Esophagus squamous epithelium (tissue), 5 donors: ENCODE results near the gene CX3CL1. TPM values are rescaled to one million over a fixed set of nuclear protein-coding genes. Genes with fewer than 3 reads are reported as not detected.

ENCODE experiments used
- DNase-seq: peaks from one replicate; lab custom pipeline; 2025; lab: John Stamatoyannopoulos, UW
- H3K27ac ChIP-seq, 4 donors: fragments of 200-600 bp; sonication (generic); one replicate each; pipeline ENCODE4 v1.5.1; 2016 to 2019; ENCODE audit warnings: mild to moderate bottlenecking in 1 of 4
- H3K27me3 ChIP-seq, 4 donors: fragments of 200-600 bp; sonication (generic); 1 replicate in 3 of 4; 2 replicates in 1 of 4; pipeline versions ENCODE4 v1.5.1 to v1.6.0; 2017 to 2021; ENCODE audit warnings: antibody characterized with exemption in 1 of 4
- H3K36me3 ChIP-seq, 3 donors: fragments of 200-600 bp; sonication (generic); one replicate each; pipeline ENCODE4 v1.5.1; 2016 to 2019
- H3K4me1 ChIP-seq, 3 donors: fragments of 200-600 bp; sonication (generic); one replicate each; pipeline ENCODE4 v1.5.1; 2017 to 2019
- H3K4me3 ChIP-seq, 4 donors: fragments of 200-600 bp; sonication (generic); 1 replicate in 3 of 4; 2 replicates in 1 of 4; pipeline ENCODE4 v1.5.1; 2016 to 2019; ENCODE audit warnings: mild to moderate bottlenecking in 2 of 4, moderate library complexity in 1 of 4
- H3K9me3 ChIP-seq, 3 donors: fragments of 200-600 bp; sonication (generic); one replicate each; pipeline ENCODE4 v1.5.1; 2016 to 2019
- CTCF ChIP-seq, 6 experiments: fragments of 450-650 bp in 4 of 6; fragments of 200-600 bp in 2 of 6; sonication (generic) in 2 of 6; IDR thresholded peaks; one replicate each; pipeline ENCODE4 v1.5.1; 2016 to 2019; ENCODE audit warnings: antibody characterized with exemption in 6 of 6, mild to moderate bottlenecking in 4 of 6, moderate library complexity in 4 of 6
- POLR2A ChIP-seq, 4 donors: fragments of 450-650 bp; IDR thresholded peaks; one replicate each; pipeline ENCODE4 v1.6.1; 2017; ENCODE audit warnings: antibody characterized with exemption in 4 of 4, mild to moderate bottlenecking in 4 of 4, moderate library complexity in 3 of 4
- WGBS, 2 donors: methylation state at CpG; one replicate each; pipeline ENCODE4 v1.1.5; 2018; 5-methylcytosine and 5-hydroxymethylcytosine counted together
- intact Hi-C: fragments of 100-400 bp; cut with DNase I; formaldehyde crosslinking; loops from one replicate; pipeline ENCODE4 v1.15.0; 2022
- total RNA-seq, 4 donors: library from RNA; depleted of rRNA; stranded (reverse); fragments of >200 nt; gene quantifications; one replicate each; pipeline ENCODE4 v1.1.0, GENCODE V29; 2016
- donor health status: DM: yes; HTN: yes; CAD: no.

Gene CX3CL1
- total RNA-seq, 4 donors from 2014 or later = 3.3 to 14.8 (median 7.4) TPM

DNA sequence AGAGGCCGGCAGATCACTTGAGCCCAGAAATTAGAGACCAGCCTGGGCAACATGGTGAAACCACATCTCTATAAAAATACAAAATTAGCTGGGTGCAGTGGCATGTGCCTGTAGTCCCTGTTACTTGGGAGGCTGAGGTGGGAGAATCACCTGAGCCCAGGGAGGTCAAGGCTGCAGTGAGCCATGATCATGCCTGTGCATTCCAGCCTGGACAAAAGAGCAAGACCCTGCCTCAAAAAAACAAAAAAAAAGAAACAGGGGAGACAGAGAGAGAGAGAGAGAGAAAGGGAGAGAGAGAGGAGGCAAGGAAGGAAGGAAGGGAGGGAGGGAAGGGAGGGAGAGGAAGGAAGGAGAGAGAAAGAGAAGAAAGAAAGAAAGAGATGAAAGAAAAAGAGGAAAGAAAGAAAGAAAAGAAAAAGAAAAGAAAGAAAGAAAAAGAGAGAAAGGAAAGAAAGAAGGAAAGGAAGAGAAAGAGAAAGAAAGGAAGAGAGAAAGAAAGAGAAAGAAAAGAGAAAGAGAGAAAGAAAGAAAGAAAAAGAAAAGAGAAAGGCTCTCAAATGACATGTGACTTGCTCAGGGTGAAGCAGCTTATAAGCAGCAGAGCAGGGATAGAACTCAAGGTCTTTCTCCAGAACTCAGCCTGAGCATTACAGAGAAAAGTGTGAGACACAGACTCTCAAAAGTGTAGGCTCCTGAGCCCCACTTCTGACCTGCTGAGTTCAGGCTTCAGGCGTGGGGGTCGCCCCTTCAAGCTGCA lies 15.5 kb downstream of the CX3CL1 start:
- Histone ChIP-seq H3K4me3 (no peak overlapping the region), H3K27me3 (no peaks in the 10 kb centered on the region), H3K9me3 (no peaks in the 10 kb centered on the region), H3K27ac (peak overlapping the region in 2 of 4 donors; percentile 12 to 43), H3K4me1 (peaks cover 8 to 94% (median 51%) of the 10 kb centered on the region in 3 donors), H3K36me3 (peaks cover 0 to 3% (median 0%) of the 10 kb centered on the region in 3 donors)
- TF ChIP-seq CTCF (IDR thresholded peaks at IDR 0.05) = no peak
- no peak for TF ChIP-seq POLR2A (IDR thresholded peaks at IDR 0.05)
- no peak for DNase-seq
- WGBS, 2 donors = 50 to 68% methylated on average over 3 of the region's 3 CpGs
- intact Hi-C loops = no loop called here

DNA sequence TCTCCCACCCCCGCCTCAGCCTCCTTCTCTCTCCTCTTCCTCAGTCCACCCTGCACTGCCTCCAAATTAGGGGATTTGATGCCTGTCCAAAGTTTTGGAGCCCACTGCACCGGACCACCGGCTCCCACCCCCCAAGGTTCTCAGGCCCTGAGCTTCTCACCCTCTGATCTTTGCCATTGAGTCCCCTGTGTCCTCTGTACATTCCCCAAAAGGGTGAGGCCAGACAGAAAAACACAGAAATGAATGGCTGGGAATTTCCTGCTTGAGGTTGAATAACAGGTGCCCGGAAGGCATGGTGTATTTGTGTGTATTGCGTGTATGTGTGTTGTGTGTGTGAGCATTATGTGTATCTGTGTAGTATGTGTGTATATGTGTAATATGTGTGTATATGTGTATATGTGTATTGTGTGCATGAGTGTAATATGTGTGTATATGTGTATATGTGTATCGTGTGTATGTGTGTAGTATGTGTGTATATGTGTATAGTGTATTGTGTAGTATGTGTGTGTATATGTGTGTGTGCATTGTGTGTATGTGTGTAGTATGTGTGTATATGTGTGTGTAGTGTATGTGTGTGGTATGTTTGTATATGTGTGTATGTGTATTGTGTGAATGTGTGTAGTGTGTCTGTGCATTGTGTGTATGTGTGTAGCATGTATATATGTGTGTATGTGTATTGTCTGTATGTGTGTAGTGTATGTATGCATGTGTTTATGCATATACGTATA lies 16.2 kb downstream of the CX3CL1 start:
- Histone ChIP-seq H3K9me3 (no peaks in the 10 kb centered on the region), H3K4me3 (no peak overlapping the region), H3K27me3 (no peaks in the 10 kb centered on the region), H3K36me3 (no peaks in the 10 kb centered on the region), H3K4me1 (peaks cover 8 to 94% (median 51%) of the 10 kb centered on the region in 3 donors), H3K27ac (peak overlapping the region in 2 of 4 donors; percentile 12 to 43)
- WGBS, 2 donors = 50 to 60% methylated on average over 6 to 7 of the region's 7 CpGs
- intact Hi-C loops = no loop called here
- no peak for DNase-seq
- TF ChIP-seq POLR2A (IDR thresholded peaks at IDR 0.05) (no peak), CTCF (IDR thresholded peaks at IDR 0.05) (no peak)

- 87 to 97% methylated on average over 2 to 3 of the region's 3 CpGs for WGBS, 2 donors
- intact Hi-C loops = no loop called here
- H3K9me3 ChIP-seq = no peaks in the 10 kb centered on the region
- H3K36me3 ChIP-seq = no peaks in the 10 kb centered on the region
- H3K4me1 ChIP-seq = peaks cover 6 to 94% (median 51%) of the 10 kb centered on the region in 3 donors
- no peak overlapping the region for H3K4me3 ChIP-seq
- no peaks in the 10 kb centered on the region for H3K27me3 ChIP-seq
- TF ChIP-seq POLR2A (IDR thresholded peaks at IDR 0.05) = no peak
- TF ChIP-seq CTCF (IDR thresholded peaks at IDR 0.05) = no peak
- no peak for DNase-seq
- H3K27ac ChIP-seq = peak overlapping the region in 1 of 4 donors; percentile 43
These were observed 16.8 kb downstream of the CX3CL1 start for GRCh38 chr16:57389087-57389468.

DNA sequence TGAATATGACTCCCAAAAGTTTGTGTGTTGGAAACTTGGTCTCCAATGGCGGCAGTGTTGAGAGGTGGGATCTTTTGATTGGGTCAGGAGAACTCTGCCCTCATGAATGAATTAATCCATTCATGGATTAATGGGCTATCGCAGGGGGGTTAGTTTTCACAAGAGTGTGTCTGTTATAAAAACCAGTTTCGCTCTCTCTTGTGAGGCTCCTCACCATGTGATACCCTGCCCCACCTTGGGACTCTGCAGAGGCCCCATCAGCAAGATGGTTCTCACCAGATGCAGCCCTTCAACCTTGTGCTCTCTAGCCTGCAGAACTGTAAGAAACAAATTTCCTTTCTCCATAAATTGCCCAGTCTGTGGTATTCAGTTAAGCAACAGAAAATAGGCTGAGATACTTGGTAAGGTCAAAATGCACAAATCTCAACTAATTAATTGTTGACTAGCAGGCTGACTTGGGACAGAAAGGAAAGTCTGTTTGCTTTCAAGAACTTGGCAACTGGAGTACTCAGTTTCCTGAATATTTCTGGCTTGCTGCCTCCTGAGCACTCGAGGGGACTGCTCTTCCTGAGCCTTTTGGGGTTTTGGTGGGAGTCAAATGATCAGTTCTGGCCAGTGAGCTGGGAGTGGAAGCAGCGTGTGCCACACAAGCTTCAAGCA lies 18.5 kb downstream of the CX3CL1 start:
- no peaks in the 10 kb centered on the region for H3K9me3 ChIP-seq
- 67 to 72% methylated on average over 4 to 5 of the region's 5 CpGs for WGBS, 2 donors
- intact Hi-C loops = no loop called here
- no peak for TF ChIP-seq POLR2A (IDR thresholded peaks at IDR 0.05)
- TF ChIP-seq CTCF (IDR thresholded peaks at IDR 0.05) = no peak
- H3K36me3 ChIP-seq = no peaks in the 10 kb centered on the region
- no peak for DNase-seq
- peaks cover 6 to 97% (median 51%) of the 10 kb centered on the region in 3 donors for H3K4me1 ChIP-seq
- no peak overlapping the region for H3K4me3 ChIP-seq
- no peaks in the 10 kb centered on the region for H3K27me3 ChIP-seq
- no peak overlapping the region for H3K27ac ChIP-seq
